ENCODE measurements around the gene CAPNS1.

The CAPNS1 gene

GRCh38 chr19:36136964-36137686, 2.7 kb upstream of the CAPNS1 start:
- Histone ChIP-seq H3K27me3 (replicated peaks; ENCODE audit: insufficient read depth, low read length) (no peaks in the 10 kb centered on the region), H3K4me1 (ENCODE audit: low read length) (peaks cover 21% of the 10 kb centered on the region), H3K27ac (ENCODE audit: low read length) (peak overlapping the region; percentile 85), H3K79me2 (ENCODE audit: low read length) (peaks cover 20% of the 10 kb centered on the region), H3K9me2 (replicated peaks; ENCODE audit: insufficient read depth, low read length) (no peaks in the 10 kb centered on the region), H3F3A (ENCODE audit: insufficient read depth, low read length) (peaks cover 35% of the 10 kb centered on the region), H3K4me2 (ENCODE audit: low read depth, low read length) (peak overlapping the region; percentile 99), H3K9ac (ENCODE audit: low read length) (peak overlapping the region; percentile 62), H3K4me3 (ENCODE audit: low read length) (peak overlapping the region; percentile 57), H3K9me3 (replicated peaks; ENCODE audit: insufficient read depth, low read length) (no peaks in the 10 kb centered on the region), H3K36me3 (replicated peaks; ENCODE audit: insufficient read depth, low read length) (no peaks in the 10 kb centered on the region), H4K20me1 (ENCODE audit: insufficient read depth, low read length) (no peaks in the 10 kb centered on the region), H2AFZ (ENCODE audit: low read length) (peak overlapping the region; percentile 89)
- peak; percentile 35 for DNase-seq
- no peak for TF ChIP-seq EZH2phosphoT487 (IDR thresholded peaks at IDR 0.05; ENCODE audit: low read length)
- no peak for TF ChIP-seq CTCF (IDR thresholded peaks at IDR 0.05; ENCODE audit: low read length)
- no peak for TF ChIP-seq EZH2 (optimal IDR thresholded peaks at IDR 0.05; ENCODE audit: low read depth, low read length)

DNA sequence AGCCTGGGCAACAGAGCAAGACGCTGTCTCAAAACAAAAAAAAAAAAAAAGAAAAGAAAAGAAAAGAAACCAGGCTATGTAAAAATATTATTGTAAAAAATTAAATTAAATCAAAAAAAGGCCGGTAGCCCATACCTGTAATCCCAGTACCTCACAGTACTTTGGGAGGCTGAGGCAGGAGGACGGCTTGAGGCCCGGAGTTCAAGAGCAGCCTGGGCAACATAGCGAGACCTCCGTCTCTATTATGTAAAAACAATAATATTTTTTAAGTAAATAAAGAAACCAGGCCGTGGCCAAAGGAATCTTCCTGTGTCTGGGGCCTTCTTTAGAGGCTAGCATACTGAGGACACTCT, 770 bp upstream of the CAPNS1 start:
- peaks cover 35% of the 10 kb centered on the region for H3F3A ChIP-seq (ENCODE audit: insufficient read depth, low read length)
- DNase-seq: no peak
- H3K9ac ChIP-seq (ENCODE audit: low read length): peak overlapping the region; percentile 95
- H2AFZ ChIP-seq (ENCODE audit: low read length): peak overlapping the region; percentile 98
- H3K4me1 ChIP-seq (ENCODE audit: low read length): peaks cover 21% of the 10 kb centered on the region
- no peaks in the 10 kb centered on the region for H3K9me2 ChIP-seq (replicated peaks; ENCODE audit: insufficient read depth, low read length)
- H3K27ac ChIP-seq (ENCODE audit: low read length): peak overlapping the region; percentile 92
- peaks cover 29% of the 10 kb centered on the region for H3K79me2 ChIP-seq (ENCODE audit: low read length)
- peak overlapping the region; percentile 99 for H3K4me3 ChIP-seq (ENCODE audit: low read length)
- no peak for TF ChIP-seq EZH2phosphoT487 (IDR thresholded peaks at IDR 0.05; ENCODE audit: low read length)
- TF ChIP-seq CTCF (IDR thresholded peaks at IDR 0.05; ENCODE audit: low read length): no peak
- H3K4me2 ChIP-seq (ENCODE audit: low read depth, low read length): peak overlapping the region; percentile 91
- H3K36me3 ChIP-seq (replicated peaks; ENCODE audit: insufficient read depth, low read length): peaks cover 9% of the 10 kb centered on the region
- no peaks in the 10 kb centered on the region for H4K20me1 ChIP-seq (ENCODE audit: insufficient read depth, low read length)
- no peaks in the 10 kb centered on the region for H3K27me3 ChIP-seq (replicated peaks; ENCODE audit: insufficient read depth, low read length)
- no peaks in the 10 kb centered on the region for H3K9me3 ChIP-seq (replicated peaks; ENCODE audit: insufficient read depth, low read length)

GRCh38 chr19:36140304-36141038, 605 bp downstream of the CAPNS1 start:
- Histone ChIP-seq H3K9ac (ENCODE audit: low read length) (peak overlapping the region; percentile 95), H3K79me2 (ENCODE audit: low read length) (peaks cover 29% of the 10 kb centered on the region), H4K20me1 (ENCODE audit: insufficient read depth, low read length) (no peaks in the 10 kb centered on the region), H3K9me3 (replicated peaks; ENCODE audit: insufficient read depth, low read length) (no peaks in the 10 kb centered on the region), H2AFZ (ENCODE audit: low read length) (peak overlapping the region; percentile 81), H3K4me2 (ENCODE audit: low read depth, low read length) (peak overlapping the region; percentile 91), H3K27me3 (replicated peaks; ENCODE audit: insufficient read depth, low read length) (no peaks in the 10 kb centered on the region), H3K4me1 (ENCODE audit: low read length) (peaks cover 21% of the 10 kb centered on the region), H3F3A (ENCODE audit: insufficient read depth, low read length) (peaks cover 35% of the 10 kb centered on the region), H3K9me2 (replicated peaks; ENCODE audit: insufficient read depth, low read length) (no peaks in the 10 kb centered on the region), H3K4me3 (ENCODE audit: low read length) (peak overlapping the region; percentile 99), H3K36me3 (replicated peaks; ENCODE audit: insufficient read depth, low read length) (peaks cover 13% of the 10 kb centered on the region), H3K27ac (ENCODE audit: low read length) (peak overlapping the region; percentile 92)
- peak; percentile 39 for DNase-seq
- TF ChIP-seq EZH2phosphoT487 (IDR thresholded peaks at IDR 0.05; ENCODE audit: low read length): no peak
- no peak for TF ChIP-seq CTCF (IDR thresholded peaks at IDR 0.05; ENCODE audit: low read length)
- TF ChIP-seq EZH2 (optimal IDR thresholded peaks at IDR 0.05; ENCODE audit: low read depth, low read length): no peak
